Measurements from ENCODE around the gene SLC22A23. TPM values are rescaled to one million over a fixed set of nuclear protein-coding genes. Genes with fewer than 3 reads are reported as not detected.
"Not testable (repeated sequence)": the region's sequence is repeated elsewhere in the genome, so short reads cannot be mapped to it uniquely, and the experiment has no call there.

The SLC22A23 gene
- total RNA-seq, 1 donor from 2014 or later = 0.52 TPM

DNA sequence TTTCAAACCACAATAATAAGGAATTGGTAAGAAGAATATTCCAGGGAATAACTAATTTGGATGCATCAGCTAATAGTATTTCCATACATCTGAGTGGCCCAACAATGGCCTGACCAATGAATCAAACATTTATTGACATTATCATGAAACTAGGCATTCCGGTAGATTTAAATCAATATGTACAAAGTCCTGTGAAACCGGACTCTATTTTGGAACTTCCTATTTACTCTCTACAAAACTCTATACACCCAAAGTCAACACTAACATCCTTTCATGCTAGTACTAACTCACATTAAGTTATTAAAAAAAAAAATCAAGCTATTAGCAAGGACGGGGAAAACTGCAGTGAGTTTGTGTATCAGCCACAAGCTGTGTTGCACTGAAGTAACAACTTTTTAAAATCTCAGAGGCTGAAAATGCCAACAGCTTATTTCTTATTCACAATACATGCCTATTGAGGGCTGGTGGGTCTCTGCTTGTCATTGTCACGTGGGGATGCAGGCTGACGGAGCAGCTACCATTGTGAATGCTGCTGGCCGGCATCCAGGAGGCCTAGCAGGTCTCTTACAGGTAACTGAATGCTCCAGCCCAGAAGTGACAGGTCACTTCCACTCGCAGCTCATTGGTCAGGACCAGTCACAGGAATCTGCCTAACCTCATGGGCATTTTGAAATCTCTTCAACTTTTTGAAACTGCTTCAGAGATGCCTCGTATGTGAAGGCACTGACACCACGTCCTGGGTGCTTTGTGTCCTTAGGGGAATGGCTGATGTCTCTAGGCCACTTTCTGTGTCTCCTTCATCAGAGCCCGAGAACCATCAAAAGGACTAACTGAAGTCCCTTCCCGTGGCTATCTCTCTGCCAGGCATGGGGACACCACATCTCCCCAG lies 76.3 kb downstream of the SLC22A23 start:
- DNase-seq (ENCODE audit: low read depth) = no peak
- no peak overlapping the region for H3K4me3 ChIP-seq (ENCODE audit: low read depth, low read length)
- TF ChIP-seq, protein P1, sequence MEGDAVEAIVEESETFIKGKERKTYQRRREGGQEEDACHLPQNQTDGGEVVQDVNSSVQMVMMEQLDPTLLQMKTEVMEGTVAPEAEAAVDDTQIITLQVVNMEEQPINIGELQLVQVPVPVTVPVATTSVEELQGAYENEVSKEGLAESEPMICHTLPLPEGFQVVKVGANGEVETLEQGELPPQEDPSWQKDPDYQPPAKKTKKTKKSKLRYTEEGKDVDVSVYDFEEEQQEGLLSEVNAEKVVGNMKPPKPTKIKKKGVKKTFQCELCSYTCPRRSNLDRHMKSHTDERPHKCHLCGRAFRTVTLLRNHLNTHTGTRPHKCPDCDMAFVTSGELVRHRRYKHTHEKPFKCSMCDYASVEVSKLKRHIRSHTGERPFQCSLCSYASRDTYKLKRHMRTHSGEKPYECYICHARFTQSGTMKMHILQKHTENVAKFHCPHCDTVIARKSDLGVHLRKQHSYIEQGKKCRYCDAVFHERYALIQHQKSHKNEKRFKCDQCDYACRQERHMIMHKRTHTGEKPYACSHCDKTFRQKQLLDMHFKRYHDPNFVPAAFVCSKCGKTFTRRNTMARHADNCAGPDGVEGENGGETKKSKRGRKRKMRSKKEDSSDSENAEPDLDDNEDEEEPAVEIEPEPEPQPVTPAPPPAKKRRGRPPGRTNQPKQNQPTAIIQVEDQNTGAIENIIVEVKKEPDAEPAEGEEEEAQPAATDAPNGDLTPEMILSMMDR (conservative IDR thresholded peaks at IDR 0.05; ENCODE audit: low read depth, low read length) = no peak

DNA sequence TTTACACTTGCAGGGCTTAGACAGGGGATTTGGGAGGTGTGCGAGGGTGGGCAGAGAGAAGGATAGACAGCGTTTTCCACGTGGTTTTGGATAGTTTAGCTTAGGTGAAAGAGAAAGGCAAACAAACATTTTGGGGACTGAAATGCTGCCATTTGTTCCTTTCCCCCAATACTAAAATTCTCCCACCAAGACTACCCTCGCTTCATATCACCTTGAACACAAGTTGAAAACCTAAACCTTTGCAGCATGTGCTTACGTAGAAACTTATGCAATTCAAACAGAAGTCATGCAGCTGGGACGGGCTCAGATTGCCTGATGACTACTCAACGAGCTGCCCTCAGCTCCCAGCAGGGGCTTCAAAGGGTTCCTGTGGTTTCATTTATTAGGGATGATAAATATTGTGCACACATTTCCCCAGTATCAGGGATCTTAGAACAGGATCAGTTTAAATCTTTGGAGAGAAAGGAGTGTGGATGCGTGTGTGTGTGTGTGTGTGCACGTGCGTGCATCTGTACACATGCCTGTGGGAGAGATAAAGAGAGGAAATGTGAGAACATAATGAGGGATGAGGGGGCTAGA lies 77.3 kb downstream of the SLC22A23 start:
- TF ChIP-seq, protein P1 (conservative IDR thresholded peaks at IDR 0.05; ENCODE audit: low read depth, low read length) = no peak
- DNase-seq (ENCODE audit: low read depth) = no peak
- no peak overlapping the region for H3K4me3 ChIP-seq (ENCODE audit: low read depth, low read length)

DNA sequence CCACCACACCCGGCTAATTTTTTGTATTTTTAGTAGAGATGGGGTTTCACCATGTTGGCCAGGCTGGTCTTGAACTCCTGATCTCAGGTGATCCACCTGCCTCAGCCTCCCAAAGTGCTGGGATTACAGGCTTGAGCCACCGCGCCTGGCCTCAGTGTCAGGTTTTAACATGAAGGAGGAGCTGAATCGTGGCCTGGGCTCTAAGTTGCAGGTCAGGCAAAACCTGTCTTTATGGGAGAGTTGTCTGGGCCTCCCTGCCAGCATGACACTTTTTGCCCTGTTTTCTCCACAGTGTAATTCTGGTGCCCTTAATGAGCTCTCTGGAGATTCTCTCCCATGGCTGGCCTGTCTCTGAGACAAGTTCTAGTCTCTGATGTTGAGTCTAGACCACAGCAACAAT lies 78.0 kb downstream of the SLC22A23 start:
- not testable (repeated sequence) for DNase-seq (ENCODE audit: low read depth); H3K4me3 ChIP-seq (ENCODE audit: low read depth, low read length)

DNA sequence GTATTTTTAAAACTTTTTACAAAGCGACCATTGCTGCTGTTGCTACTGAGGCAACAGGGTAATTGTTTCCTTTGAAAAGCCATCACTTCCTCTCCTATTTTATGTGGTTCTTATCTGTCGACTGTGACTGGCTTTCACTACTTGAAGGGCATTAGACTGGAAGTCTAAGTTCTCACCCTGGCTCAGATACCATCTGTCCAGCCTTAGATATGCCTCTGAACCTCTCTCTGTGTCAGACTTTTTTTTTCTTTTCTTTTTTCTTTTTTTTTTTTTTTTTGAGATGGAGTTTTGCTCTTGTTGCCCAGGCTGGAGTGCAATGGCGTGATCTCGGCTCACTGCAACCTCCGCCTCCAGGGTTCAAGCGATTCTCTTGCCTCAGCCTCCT lies 78.5 kb downstream of the SLC22A23 start:
- not testable (repeated sequence) for H3K4me3 ChIP-seq (ENCODE audit: low read depth, low read length); DNase-seq (ENCODE audit: low read depth)

DNA sequence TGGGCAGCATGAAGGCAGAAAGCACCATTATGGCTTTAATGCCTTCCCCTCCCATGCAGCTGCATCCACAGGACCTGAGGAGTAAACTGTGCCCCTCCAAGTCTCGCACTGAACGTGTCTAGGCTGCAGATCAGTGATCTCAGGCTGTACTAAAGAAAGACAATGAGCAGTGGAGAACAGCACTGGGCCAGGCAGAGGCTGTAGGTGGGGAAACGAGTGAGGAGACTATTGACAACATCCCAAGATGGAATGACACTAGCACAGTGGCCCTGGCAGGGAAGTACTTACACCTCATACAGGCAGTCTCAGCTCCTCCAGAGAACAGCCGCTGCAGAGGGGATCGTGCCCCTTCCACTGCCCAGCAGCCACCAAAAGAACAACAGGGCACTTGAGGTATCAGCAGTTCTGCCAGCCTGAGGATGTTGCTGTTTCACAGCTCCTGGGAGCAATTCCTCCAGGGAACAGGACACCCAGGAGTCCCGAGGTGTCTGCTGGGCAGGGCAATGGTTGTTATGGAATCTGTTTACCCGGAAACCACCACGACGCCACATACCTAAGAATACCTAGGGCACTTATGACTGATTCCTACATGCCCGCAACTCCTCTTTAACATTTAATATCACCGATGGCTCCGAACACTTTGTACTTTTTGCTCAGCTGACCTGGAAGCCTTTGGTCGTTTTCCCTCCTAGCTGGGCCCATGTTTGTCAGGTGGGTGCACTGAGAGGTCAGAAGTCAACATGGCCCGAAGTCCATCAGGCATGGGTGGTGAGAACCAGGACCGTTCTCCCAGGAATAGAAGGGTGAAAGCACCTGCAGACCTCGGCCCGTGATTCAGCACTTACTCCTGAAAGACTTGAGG lies 79.1 kb downstream of the SLC22A23 start:
- TF ChIP-seq, protein P1 (conservative IDR thresholded peaks at IDR 0.05; ENCODE audit: low read depth, low read length) = no peak
- no peak overlapping the region for H3K4me3 ChIP-seq (ENCODE audit: low read depth, low read length)
- no peak for DNase-seq (ENCODE audit: low read depth)

DNA sequence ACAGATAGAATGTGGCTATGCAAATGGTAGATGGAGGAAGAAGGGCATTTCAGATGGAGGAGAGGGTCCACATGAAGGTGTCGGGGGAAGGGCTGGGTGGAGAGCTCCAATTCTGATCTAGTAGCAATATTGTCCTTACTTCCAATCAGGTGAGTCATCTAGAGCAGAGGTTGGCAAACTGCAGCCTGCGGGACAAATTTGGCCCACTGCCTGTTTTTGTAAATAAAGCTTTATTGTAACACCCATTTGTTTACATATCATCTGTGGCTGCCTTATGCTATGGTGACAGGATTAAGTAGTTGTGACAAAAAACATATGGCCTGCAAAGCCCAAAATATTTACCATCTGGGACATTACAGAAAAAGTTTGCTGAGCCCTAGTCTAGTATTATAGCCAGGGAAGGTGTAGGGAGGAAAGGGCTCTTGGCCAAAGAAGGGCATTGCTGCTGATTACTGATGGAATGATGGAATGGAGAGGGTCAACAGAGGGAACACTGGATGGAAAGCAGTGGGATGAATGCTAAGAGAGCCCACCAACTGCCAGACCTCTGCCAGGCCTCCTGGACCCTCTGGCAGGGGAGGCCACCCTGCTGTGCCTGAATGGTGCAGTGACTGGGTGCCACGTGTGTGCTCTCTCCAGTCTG lies 79.8 kb downstream of the SLC22A23 start:
- H3K4me3 ChIP-seq (ENCODE audit: low read depth, low read length) = no peak overlapping the region
- TF ChIP-seq, protein P1 (conservative IDR thresholded peaks at IDR 0.05; ENCODE audit: low read depth, low read length) = no peak
- no peak for DNase-seq (ENCODE audit: low read depth)

DNA sequence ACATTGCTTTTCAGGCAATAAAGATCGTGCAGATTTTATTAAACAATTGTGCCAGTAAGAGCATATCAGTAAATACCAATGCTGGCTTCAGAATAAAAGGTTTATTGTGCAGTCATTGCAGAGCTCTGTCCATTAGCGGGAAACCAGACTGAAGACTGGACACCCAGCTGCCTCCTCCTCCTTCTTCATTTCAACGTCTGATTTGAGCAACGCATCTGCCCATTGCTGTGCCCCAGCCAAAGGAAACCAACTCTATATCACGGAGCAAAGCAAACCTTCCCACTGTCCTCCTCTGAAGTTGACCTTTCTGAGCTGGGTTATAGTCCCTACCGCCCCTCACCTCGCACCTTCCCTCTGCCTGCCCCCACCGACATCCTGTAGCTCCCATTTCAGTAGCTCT lies 80.8 kb downstream of the SLC22A23 start:
- H3K4me3 ChIP-seq (ENCODE audit: low read depth, low read length) = no peak overlapping the region
- DNase-seq (ENCODE audit: low read depth) = no peak
- TF ChIP-seq, protein P1 (conservative IDR thresholded peaks at IDR 0.05; ENCODE audit: low read depth, low read length) = no peak
